Naive thymus-derived CD4-positive, alpha-beta T cell (primary cell): ENCODE results near the gene TGM2. TPM values are rescaled to one million over a fixed set of nuclear protein-coding genes. Genes with fewer than 3 reads are reported as not detected.

Source experiments
- ATAC-seq: fragments of 150-1000 bp; cut with Tn5 transposase; 2 replicates; pipeline ENCODE4 v1.10.0; 2021; ENCODE audit warnings: mild to moderate bottlenecking, moderate library complexity
- CTCF ChIA-PET: fragments of 350-600 bp; sonication (Branson Sonifier 250); formaldehyde crosslinking; loops from one replicate; lab custom pipeline; 2021; ENCODE audit warnings: antibody characterized with exemption; lab: Charles Lee
- POLR2A ChIA-PET: fragments of 350-600 bp; sonication (Branson Sonifier 250); formaldehyde crosslinking; loops from one replicate; lab custom pipeline; 2021; ENCODE audit warnings: antibody characterized with exemption, inconsistent platforms; lab: Charles Lee
- DNase-seq, 9 donors: peaks; one replicate each; pipeline versions ENCODE4 v3.0.0 to v3.0.0-alpha.2; 2020 to 2022; ENCODE audit warnings: mixed read lengths in 1 of 9
- H3K27ac ChIP-seq: one replicate; pipeline ENCODE4 v1.7.0; 2013; ENCODE audit warnings: mild to moderate bottlenecking, low read depth, low read length, moderate library complexity
- H3K27me3 ChIP-seq, 2 donors: one replicate each; pipeline ENCODE4 v1.7.0; 2013; ENCODE audit warnings: low read length in 2 of 2, mild to moderate bottlenecking in 2 of 2, moderate library complexity in 2 of 2; ENCODE audit not compliant: control insufficient read depth in 2 of 2, insufficient read depth in 2 of 2
- H3K36me3 ChIP-seq, 3 experiments: 1 replicate in 2 of 3; 2 replicates in 1 of 3; pipeline ENCODE4 v1.7.0; 2013; ENCODE audit warnings: low read length in 3 of 3, mild to moderate bottlenecking in 3 of 3, moderate library complexity in 1 of 3; ENCODE audit not compliant: insufficient read depth in 3 of 3, control insufficient read depth in 2 of 3
- H3K4me1 ChIP-seq, 2 donors: one replicate each; pipeline ENCODE4 v1.7.0; 2013; ENCODE audit warnings: low read length in 2 of 2, mild to moderate bottlenecking in 2 of 2, moderate library complexity in 1 of 2; ENCODE audit not compliant: control insufficient read depth in 2 of 2, insufficient read depth in 2 of 2
- H3K4me3 ChIP-seq: 2 replicates; pipeline ENCODE4 v1.7.0; 2013; ENCODE audit warnings: mild to moderate bottlenecking, low read length
- H3K9me3 ChIP-seq, 3 experiments: 1 replicate in 2 of 3; 2 replicates in 1 of 3; pipeline ENCODE4 v1.7.0; 2013; ENCODE audit warnings: low read length in 3 of 3; ENCODE audit not compliant: control insufficient read depth in 2 of 3
- H3K27ac Mint-ChIP-seq, 9 donors: one replicate each; pipeline ENCODE4 v1.8.0; 2020 to 2022; ENCODE audit warnings: mixed read lengths in 9 of 9, mild to moderate bottlenecking in 8 of 9, moderate library complexity in 5 of 9, inconsistent platforms in 2 of 9
- H3K27me3 Mint-ChIP-seq, 5 donors: one replicate each; pipeline ENCODE4 v1.8.0; 2021 to 2022; ENCODE audit warnings: mixed read lengths in 5 of 5, mild to moderate bottlenecking in 1 of 5
- H3K36me3 Mint-ChIP-seq, 5 donors: one replicate each; pipeline ENCODE4 v1.8.0; 2020 to 2022; ENCODE audit warnings: mixed read lengths in 5 of 5, mild to moderate bottlenecking in 3 of 5, inconsistent platforms in 1 of 5
- H3K4me1 Mint-ChIP-seq, 7 donors: one replicate each; pipeline ENCODE4 v1.8.0; 2020 to 2022; ENCODE audit warnings: mixed read lengths in 7 of 7, mild to moderate bottlenecking in 3 of 7, inconsistent platforms in 1 of 7
- H3K4me3 Mint-ChIP-seq, 10 donors: one replicate each; pipeline ENCODE4 v1.8.0; 2020 to 2022; ENCODE audit warnings: mild to moderate bottlenecking in 10 of 10, mixed read lengths in 10 of 10, moderate library complexity in 6 of 10, inconsistent platforms in 2 of 10
- H3K9me3 Mint-ChIP-seq, 11 donors: one replicate each; pipeline ENCODE4 v1.8.0; 2020 to 2022; ENCODE audit warnings: mixed read lengths in 11 of 11, mild to moderate bottlenecking in 4 of 11, inconsistent platforms in 1 of 11, moderate library complexity in 1 of 11
- intact Hi-C, 2 donors: fragments of 100-400 bp; cut with micrococcal nuclease; formaldehyde crosslinking; loops; one replicate each; pipeline ENCODE4 v1.15.1; 2023
- polyA plus RNA-seq, 2 donors: library from polyadenylated mRNA; unstranded; fragments of 300-500 nt; fragmentation: Illumina TruSeq; gene quantifications; one replicate each; pipeline ENCODE4 v1.2.3, GENCODE V29; 2021
- total RNA-seq, 6 experiments: library from RNA in 5 of 6; stranded (reverse) in 5 of 6; gene quantifications; 1 replicate in 5 of 6; 2 replicates in 1 of 6; pipeline ENCODE4 v1.2.3 and lab custom pipeline; 2021 to 2026

The TGM2 gene
- total and polyA plus RNA-seq, 7 experiments from 2014 or later: 0.11 to 0.94 (median 0.19) TPM; not detected in 2

DNA sequence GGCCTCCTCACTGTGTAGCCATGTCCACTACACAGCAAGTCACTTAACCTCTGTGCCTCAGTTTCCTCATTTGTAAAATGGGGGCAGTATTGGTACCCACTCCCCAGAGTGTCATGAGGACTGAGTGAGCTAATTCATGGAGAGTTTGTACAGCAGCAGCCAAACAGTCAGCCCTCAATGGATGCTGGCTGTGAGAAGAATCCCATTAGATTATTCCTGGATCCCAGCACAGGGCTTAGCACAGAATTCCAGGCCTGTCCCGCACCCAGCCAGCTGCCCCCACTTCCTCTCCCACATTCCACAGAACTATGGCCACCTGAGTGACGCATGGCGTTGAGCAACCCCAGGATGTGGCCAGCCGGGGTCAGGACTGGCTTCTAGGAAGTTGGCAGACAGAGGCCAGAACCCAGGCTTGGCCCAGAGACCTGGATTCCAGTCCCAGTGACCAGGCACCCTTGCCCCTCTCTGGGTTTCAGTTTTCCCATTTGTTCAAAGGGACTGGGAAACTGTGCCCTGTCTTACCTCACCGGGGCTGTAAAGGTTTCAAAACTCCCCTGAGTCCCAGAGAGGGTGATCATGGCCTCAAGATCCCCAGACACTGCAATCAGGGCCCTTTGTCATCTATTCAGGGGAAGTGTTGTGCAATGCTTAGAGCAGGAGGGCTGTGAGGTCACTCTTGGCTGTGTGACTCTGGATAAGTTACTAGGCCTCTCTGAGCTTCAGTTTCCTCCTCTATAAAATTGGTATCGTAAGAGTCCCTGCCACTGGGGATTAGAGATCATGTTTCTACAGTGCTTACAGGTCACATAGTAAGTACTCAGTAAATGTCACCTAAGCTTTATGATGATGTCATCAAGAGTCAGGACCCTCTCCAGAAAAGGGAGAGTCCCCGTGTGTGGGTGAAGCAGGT, 3.0 kb upstream of the TGM2 start:
- ChIA-PET POLR2A (no interaction called here), CTCF (no interaction called here)
- Mint-ChIP-seq H3K36me3 (no peaks in the 10 kb centered on the region), H3K27ac (peak overlapping the region in 1 of 9 donors; percentile 39), H3K4me1 (peaks cover 0 to 32% (median 6%) of the 10 kb centered on the region in 7 donors), H3K4me3 (no peak overlapping the region), H3K27me3 (peaks cover 18 to 27% (median 23%) of the 10 kb centered on the region in 5 donors), H3K9me3 (no peaks in the 10 kb centered on the region)
- H3K4me3 ChIP-seq: no peak overlapping the region
- no peaks in the 10 kb centered on the region for H3K36me3 ChIP-seq
- no peak for DNase-seq
- H3K9me3 ChIP-seq: no peaks in the 10 kb centered on the region
- H3K27me3 ChIP-seq: no peaks in the 10 kb centered on the region
- intact Hi-C loops: loop anchor here in 1 of 2 donors (2.0 kb wide), 1 partner anchor 55 kb away; no protein-coding TSS in a partner anchor
- H3K4me1 ChIP-seq: no peaks in the 10 kb centered on the region
- peak; percentile 70 for ATAC-seq
- H3K27ac ChIP-seq: no peak overlapping the region

DNA sequence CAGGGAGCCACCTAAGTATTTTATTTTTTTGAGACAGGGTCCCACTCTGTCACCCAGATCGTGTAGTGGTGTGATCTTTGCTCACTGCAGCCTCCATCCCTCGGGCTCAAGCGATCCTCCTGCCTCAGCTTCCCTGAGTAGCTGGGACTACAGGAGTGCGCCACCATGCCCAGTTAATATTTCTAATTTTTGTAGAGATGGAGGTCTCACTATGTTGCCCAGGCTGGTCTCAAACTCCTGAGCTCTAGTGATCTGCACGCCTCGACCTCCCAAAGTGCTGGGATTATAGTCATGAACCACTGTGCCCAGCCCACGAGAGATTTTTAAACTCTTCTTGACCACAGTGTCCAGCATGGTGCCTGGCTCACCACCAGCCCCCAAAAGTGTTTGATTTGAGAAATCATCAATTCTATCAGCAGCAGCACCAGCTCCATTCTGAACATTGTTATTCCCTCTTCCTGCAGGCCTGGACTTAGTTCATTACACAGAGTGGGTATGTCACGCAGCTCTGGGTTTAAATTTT, 2.3 kb upstream of the TGM2 start:
- Histone ChIP-seq H3K27ac (no peak overlapping the region), H3K4me1 (no peaks in the 10 kb centered on the region), H3K27me3 (no peaks in the 10 kb centered on the region), H3K36me3 (no peaks in the 10 kb centered on the region), H3K9me3 (no peaks in the 10 kb centered on the region), H3K4me3 (no peak overlapping the region)
- intact Hi-C loops: no loop called here
- H3K9me3 Mint-ChIP-seq: no peaks in the 10 kb centered on the region
- H3K4me1 Mint-ChIP-seq: peaks cover 0 to 32% (median 6%) of the 10 kb centered on the region in 7 donors
- H3K27me3 Mint-ChIP-seq: peaks cover 21 to 33% (median 29%) of the 10 kb centered on the region in 5 donors
- DNase-seq (no peak), ATAC-seq (no peak)
- ChIA-PET CTCF (no interaction called here), POLR2A (no interaction called here)
- no peak overlapping the region for H3K27ac Mint-ChIP-seq
- no peaks in the 10 kb centered on the region for H3K36me3 Mint-ChIP-seq
- H3K4me3 Mint-ChIP-seq: no peak overlapping the region

DNA sequence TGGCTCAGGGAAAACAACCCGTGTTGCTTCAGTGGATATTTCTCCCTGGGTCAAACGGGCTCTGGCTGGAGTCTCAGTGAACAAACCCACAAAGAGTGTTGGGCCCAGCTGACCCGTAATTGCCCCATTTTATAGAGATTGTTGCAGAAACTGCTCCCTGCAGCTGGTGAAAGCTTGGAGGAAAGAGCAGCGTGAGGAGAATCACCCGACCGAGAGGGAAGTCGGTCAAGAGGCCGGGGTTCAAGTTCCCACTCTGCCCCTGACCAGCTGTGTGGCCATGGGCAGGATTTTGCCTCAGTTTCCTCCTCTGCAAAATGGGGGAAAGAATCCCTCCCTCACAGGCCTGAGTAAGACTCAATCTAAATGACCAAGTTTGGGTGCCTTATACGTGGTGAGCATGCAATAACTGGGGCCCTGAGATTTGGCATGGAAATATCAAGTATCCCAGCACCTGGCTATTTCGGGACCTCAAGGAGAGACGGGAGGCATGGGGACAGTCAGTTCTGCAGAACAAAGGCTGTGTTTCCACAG, 1.7 kb upstream of the TGM2 start:
- Mint-ChIP-seq H3K27me3 (peaks cover 20 to 32% (median 29%) of the 10 kb centered on the region in 5 donors), H3K36me3 (no peaks in the 10 kb centered on the region), H3K27ac (no peak overlapping the region), H3K4me3 (no peak overlapping the region), H3K9me3 (no peaks in the 10 kb centered on the region), H3K4me1 (peaks cover 0 to 32% (median 6%) of the 10 kb centered on the region in 7 donors)
- Histone ChIP-seq H3K36me3 (no peaks in the 10 kb centered on the region), H3K4me3 (no peak overlapping the region), H3K27ac (no peak overlapping the region), H3K27me3 (no peaks in the 10 kb centered on the region), H3K9me3 (no peaks in the 10 kb centered on the region), H3K4me1 (no peaks in the 10 kb centered on the region)
- ATAC-seq (no peak), DNase-seq (no peak)
- CTCF ChIA-PET: no interaction called here
- POLR2A ChIA-PET: no interaction called here
- intact Hi-C loops: no loop called here

DNA sequence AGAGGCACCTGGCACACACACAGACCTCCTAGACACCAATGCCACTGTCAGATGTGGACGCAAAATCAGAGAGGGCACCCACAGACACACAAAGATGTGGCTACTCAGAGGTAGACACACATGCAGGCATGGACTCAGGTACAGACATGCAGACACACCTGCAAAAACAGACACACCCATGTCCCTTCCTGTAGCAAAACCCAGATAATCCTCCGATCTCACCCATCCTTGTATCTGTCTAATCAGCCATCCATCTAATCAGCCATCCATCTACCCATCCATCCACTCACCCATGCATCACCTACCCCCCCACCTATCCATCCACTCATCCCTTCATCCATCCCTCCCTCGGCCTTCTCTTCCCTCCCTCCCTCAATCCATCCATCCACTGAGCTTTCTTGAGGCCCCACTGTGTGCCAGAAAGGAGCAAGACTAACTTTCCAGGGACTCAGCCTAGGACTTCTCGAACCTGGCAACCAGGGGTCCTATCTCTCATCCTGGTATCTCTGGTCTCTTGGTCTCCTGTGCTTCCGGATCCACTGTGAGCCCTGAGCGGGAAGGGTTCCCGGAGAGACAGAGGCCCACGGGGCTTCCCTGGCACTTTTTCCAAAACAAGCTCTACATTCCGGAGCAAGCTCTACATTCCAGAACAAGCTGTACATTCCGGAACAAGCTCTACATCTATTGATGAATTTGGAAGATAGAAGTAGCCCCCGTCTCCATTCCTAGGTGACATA, 1.1 kb upstream of the TGM2 start:
- POLR2A ChIA-PET: no interaction called here
- Histone ChIP-seq H3K36me3 (no peaks in the 10 kb centered on the region), H3K27me3 (no peaks in the 10 kb centered on the region), H3K4me1 (no peaks in the 10 kb centered on the region), H3K4me3 (no peak overlapping the region), H3K9me3 (no peaks in the 10 kb centered on the region), H3K27ac (no peak overlapping the region)
- peaks cover 0 to 32% (median 6%) of the 10 kb centered on the region in 7 donors for H3K4me1 Mint-ChIP-seq
- peaks cover 18 to 29% (median 28%) of the 10 kb centered on the region in 5 donors for H3K27me3 Mint-ChIP-seq
- H3K27ac Mint-ChIP-seq: no peak overlapping the region
- peak overlapping the region in 1 of 10 donors; percentile 64 for H3K4me3 Mint-ChIP-seq
- CTCF ChIA-PET: no interaction called here
- DNase-seq (no peak), ATAC-seq (no peak)
- no peaks in the 10 kb centered on the region for H3K9me3 Mint-ChIP-seq
- intact Hi-C loops: loop anchor here in 1 of 2 donors (1.0 kb wide), 2 partner anchors 93 to 109 kb away; no protein-coding TSS in a partner anchor
- H3K36me3 Mint-ChIP-seq: no peaks in the 10 kb centered on the region

DNA sequence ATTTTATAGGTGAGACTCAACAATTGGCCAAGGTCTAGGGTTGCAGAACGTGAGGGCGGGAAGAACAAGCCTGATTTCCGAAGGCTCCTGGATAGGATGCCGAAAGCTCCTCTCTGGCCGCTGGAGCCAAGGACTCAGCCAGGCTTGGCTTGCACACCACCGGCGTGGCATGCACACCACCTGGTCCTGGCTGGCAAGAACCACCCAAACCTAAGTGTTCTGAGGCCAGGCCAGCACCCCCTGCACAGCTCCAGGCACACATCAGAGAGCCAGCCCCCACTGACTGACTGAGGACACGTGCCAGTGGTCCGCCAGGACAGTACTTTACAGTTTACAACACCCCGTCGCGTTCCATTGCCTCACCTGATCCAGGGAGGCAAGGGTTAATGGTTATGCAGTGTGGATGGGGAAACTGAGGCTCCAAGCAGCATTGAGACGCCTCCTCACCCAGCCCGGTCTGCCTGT, 414 bp downstream of the TGM2 start:
- H3K9me3 Mint-ChIP-seq: no peaks in the 10 kb centered on the region
- peaks cover 0 to 26% (median 6%) of the 10 kb centered on the region in 7 donors for H3K4me1 Mint-ChIP-seq
- H3K36me3 Mint-ChIP-seq: no peaks in the 10 kb centered on the region
- intact Hi-C loops: loop anchor here in 1 of 2 donors (1.0 kb wide), 2 partner anchors 91 to 107 kb away; no protein-coding TSS in a partner anchor
- Histone ChIP-seq H3K4me1 (no peaks in the 10 kb centered on the region), H3K9me3 (no peaks in the 10 kb centered on the region), H3K27me3 (no peaks in the 10 kb centered on the region), H3K4me3 (no peak overlapping the region), H3K36me3 (no peaks in the 10 kb centered on the region), H3K27ac (no peak overlapping the region)
- ChIA-PET POLR2A (no interaction called here), CTCF (no interaction called here)
- H3K27ac Mint-ChIP-seq: no peak overlapping the region
- H3K4me3 Mint-ChIP-seq: peak overlapping the region in 1 of 10 donors; percentile 12
- H3K27me3 Mint-ChIP-seq: peaks cover 16 to 29% (median 24%) of the 10 kb centered on the region in 5 donors
- DNase-seq: no peak
- ATAC-seq: no peak

DNA sequence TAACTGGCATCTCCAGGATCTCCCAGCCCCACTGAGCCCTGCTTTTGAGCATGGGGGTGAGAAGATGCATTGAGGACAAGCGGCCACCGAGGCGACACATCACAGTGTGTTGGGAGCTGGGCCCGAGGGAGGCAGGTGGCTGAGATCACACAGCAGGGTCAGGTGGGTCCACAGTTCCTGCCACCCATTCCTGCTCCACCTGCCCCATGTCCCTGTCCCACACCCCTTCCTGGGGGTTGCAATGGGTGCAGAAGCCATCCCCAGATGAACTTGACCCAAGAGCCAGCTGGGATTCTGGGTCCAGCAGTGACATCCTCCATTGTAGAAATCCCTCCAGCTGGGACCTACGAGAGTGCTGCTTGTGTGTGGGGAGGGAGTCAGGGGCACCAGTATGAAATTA, 1.0 kb downstream of the TGM2 start:
- H3K27me3 Mint-ChIP-seq: peaks cover 16 to 29% (median 24%) of the 10 kb centered on the region in 5 donors
- H3K9me3 Mint-ChIP-seq: no peaks in the 10 kb centered on the region
- Histone ChIP-seq H3K27me3 (no peaks in the 10 kb centered on the region), H3K27ac (no peak overlapping the region), H3K36me3 (no peaks in the 10 kb centered on the region), H3K9me3 (no peaks in the 10 kb centered on the region), H3K4me1 (no peaks in the 10 kb centered on the region), H3K4me3 (no peak overlapping the region)
- no peak overlapping the region for H3K4me3 Mint-ChIP-seq
- no peak overlapping the region for H3K27ac Mint-ChIP-seq
- CTCF ChIA-PET: interaction anchor here (0.6 kb wide), 1 partner anchor 875 kb away, joined by 3 read pairs; the partner anchor contains the start of gene MANBAL
- peaks cover 0 to 22% (median 6%) of the 10 kb centered on the region in 7 donors for H3K4me1 Mint-ChIP-seq
- POLR2A ChIA-PET: no interaction called here
- intact Hi-C loops: no loop called here
- DNase-seq (no peak), ATAC-seq (no peak)
- no peaks in the 10 kb centered on the region for H3K36me3 Mint-ChIP-seq
